Epithelial cell of prostate (primary cell): Measurements from ENCODE around the gene LENG1.

Source experiments
- DNase-seq: peaks from one replicate; pipeline ENCODE4 v3.0.0-alpha.2; 2011; ENCODE audit warnings: low read depth, low spot score
- H3K27ac ChIP-seq: fragments of 450-650 bp; 2 replicates; pipeline ENCODE4 v1.5.1; 2017; ENCODE audit warnings: mild to moderate bottlenecking

LENG1 gene

DNA sequence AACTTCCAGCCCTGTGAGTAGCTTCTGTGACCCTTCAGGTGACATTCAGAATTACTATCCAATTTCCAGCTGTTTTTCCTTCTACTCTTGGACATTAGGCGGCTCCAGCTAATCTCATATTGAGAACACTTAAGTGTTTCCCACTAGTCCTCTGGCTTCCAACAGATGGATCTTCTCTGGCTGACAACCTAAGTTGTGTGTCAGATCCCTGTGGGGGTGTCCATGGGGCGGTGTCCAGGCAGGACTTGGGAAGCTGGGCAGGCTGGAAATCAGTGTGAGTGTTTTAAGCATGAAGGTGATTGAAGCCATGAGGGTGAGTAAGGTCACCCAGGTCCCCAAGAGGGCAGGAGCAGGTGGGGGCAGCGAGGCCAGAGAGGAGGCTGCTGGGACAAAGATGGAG is 11.8 kb downstream of the LENG1 start:
- DNase-seq = no peak

DNA sequence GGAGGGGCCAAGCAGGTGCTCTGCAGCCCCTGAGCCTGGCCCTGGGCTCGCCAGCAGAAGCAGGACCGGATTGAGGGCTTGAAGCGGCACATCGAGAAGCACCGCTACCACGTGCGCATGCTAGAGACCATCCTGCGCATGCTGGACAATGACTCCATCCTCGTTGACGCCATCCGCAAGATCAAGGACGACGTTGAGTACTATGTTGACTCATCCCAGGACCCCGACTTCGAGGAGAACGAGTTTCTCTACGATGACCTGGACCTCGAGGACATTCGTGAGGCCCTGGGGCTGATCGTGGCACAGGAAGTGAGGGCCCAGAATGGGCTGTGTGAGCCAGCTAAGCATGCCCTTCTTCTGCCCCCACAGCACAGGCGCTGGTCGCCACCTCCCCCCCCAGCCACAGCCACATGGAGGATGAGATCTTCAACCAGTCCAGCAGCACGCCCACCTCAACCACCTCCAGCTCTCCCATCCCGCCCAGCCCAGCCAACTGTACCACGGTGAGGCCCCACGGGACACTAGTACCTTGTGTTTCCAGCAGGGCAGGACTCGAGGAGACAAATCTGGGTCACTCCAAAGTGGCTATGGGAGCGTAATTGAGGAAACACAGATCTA is 13.9 kb downstream of the LENG1 start:
- no peak for DNase-seq
- no peak overlapping the region for H3K27ac ChIP-seq

More for the DNA sequence above, 11.8 kb downstream of the LENG1 start:
- no peak overlapping the region for H3K27ac ChIP-seq

DNA sequence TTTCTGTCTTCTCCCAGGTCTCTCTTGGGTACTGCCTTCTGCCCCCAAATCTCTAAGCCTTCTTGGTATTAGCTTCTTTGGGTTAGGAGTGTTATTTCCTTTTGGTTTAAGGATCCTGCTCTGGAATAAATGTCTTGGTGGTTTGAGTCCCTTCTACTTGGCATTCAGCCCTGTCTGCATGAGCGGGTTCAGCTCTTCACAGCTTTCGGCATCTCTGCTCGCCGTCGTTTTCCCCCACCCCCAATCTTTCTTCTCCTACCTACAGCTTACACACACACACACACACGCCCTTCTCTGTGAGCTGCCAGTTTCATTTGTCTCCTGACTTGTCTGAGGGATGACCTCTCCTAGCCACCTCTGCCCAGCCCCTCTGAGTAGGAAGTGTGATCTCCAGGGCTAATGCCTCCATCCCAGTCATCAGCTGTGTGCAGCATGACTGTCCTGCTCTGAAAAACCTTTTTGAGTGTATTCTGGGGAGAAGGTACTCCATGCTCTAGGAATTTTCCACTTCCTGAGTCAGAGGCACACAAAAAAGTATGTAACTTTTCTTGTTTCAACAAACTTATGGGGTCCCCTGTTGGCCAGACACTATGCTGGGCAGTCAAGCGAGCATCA is 17.2 kb downstream of the LENG1 start:
- H3K27ac ChIP-seq = no peak overlapping the region
- DNase-seq = no peak

DNA sequence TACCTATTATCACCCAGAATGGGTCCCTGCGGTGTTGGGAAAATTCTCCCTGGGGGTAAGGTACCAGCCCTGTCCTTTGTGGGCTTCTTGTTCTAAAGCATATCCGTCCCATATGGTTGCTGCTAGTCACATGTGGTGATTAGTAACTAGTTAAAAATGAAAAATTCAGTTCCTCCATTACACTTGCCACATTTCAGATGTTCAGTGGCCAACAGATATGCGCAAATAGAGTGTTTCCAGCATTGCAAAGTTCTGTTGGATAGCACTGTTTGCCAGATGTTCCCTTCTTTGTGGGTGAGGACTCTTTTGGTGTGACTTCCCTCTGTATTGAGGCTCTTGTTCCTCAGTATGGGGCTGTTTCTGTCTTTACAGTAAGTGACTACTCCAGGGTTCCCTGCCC is 18.2 kb downstream of the LENG1 start:
- H3K27ac ChIP-seq = no peak overlapping the region
- no peak for DNase-seq

DNA sequence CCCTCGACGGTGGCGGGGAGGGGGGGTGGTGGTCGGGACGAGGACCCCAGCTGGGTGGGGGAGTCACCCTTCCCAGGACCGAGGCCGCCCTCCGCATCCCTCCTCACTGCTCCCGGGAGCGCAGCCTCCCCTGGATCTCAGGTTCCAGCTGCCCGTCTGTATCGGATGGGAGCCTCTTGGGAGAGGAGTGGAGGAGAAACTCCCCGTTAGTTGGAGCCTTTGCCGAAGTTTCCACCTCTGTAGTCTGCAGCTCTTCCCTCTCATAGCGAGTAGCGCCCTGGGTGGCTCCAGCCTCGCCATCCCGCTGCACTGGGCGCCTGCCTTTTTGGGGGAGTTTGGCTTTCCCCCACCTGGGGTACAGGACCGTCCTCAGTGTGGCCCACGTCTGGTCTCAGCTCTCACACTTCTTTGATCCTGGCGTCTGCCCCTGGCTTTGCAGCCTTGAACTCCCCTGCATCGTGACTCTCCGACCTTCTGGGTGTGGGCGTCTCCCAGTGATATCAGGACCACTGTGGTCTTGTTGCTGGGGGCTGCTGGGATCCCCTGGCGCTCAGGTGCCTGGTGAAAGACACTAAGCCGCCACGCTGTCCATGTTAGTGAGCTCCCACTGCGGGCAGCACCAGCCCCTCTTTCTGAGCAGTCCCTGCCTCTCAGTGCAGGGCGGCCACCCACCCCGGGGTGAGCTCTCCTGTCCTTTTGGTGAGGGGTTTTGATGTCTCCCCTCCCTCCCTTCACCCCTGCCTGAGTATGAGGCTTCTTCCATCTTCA is 20.8 kb downstream of the LENG1 start:
- H3K27ac ChIP-seq = peak overlapping the region; percentile 61
- no peak for DNase-seq

DNA sequence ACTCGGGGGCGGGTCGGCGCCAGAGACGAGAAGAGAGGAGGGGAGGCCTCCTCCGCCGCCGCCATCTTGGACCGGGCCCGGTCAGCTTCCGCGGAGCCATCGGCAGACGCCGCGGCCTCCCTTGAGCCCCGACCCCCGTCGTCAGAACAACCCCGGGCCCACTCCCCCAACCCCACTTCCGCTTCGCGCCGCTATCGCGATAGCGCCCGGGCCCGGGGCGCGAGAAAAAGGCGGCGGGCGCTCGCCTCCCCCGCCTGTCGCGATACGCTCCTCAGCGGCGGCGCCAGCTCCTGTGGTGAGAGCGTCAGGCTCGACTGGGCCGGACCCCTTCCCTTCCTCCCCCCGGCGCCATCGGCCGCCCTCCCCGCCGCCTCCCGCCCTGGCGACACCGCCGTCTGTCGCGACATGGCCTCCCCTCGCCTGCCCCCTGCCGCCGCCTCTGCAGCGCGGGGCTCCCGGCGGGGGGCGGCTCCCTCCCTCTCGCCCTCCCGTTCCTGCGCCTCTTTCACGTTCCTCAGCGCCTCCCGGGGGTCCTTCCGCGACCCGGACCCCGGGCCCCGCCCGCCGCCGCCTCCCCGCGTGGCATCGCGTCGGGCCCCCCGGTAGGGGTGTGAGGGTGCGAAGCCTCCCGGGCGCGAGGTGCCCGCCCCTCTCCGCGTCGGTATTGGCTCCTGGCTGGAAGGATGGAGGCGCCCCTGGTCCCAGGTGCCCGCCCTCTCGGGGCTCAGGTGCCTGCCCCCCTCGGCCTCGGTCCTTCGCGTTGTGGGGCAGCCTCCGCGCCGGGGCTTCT is 21.6 kb downstream of the LENG1 start, which contains the start of gene CNOT3:
TSS of gene CNOT3 (plus strand) at position 64 of the 790 bp plus-strand sequence. CDS start 5,217 bp downstream, outside the sequence.
- DNase-seq = no peak

DNA sequence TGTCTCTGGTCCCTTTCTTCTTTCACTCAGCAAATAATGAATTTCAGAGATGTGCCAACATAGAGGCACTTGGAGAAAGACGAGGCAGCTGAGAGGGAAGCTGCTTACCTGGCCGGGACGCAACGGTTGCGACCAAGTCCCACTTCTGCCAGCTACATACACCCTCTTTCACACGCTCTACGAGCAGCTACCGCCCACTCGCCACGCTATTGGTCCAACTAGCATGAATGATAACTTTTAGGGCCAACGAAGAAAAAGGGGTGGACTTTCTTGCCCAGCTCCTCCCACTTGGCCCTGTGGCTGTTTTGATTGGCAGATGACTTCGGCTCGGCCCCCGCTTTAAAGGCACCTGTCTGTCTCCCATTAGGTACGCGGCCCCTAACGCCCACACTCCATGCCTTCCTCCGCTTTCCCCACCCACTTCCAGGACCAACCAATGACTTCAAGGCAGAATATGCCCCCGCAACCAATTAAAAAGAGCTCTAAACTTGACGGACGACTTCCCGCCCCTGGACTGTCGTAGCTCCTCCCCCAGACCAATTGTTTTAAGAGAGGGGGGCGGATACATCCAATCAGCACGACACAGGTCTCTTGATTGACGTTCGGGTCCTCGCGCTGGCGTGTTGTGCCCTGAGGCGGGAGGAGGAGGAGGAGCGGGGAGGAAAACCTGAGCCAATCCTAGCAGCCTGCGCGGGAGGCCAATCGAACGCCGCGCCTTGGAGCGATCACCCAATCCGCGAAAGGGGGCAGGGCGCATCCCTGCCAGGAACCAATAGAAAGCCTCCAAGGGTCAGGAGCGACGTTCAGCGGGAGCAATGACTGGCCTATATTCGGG is 22.4 kb downstream of the LENG1 start:
- peak overlapping the region; percentile 61 for H3K27ac ChIP-seq
- DNase-seq = peak; percentile 100

More for the DNA sequence above, 21.6 kb downstream of the LENG1 start, which contains the start of gene CNOT3:
- peak within 1 kb of the TSS; percentile 61 for H3K27ac ChIP-seq

DNA sequence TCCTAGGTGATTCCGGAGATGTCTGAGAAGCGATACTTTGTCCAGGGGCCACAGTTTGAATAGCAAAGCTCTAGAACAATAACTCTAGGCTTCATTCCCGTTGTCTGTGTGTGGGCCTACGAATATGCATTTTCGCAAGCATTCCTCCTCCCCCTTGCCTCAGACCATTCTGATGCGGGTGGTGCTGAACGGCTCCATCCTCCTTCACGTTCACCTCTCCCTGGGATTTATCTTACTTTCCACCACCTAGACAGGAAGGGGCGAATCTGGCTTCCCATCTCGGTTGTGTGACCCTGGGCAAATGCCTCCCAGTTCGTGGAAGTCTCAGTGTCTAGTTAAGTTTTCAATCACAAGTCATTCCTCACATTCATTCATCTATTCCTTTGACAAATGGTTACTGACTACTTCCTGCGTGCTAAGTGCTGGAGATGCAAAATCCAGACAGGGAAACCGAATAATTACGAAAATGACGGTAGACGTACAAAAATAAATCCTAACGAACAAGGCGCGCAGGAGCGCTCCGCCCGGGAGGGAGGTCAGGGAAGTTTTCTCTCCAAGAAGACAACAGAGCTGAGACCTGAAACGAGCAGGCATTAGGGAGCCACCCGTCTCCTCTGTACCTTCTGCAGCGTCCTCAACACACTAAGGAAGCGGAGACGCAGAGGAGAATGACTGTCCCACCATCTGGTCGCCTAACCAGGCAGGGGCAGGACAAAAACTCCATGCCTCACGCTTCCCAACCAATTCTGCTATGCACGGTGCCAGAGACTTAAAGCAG is 23.2 kb downstream of the LENG1 start:
- H3K27ac ChIP-seq = peak overlapping the region; percentile 37
- no peak for DNase-seq

DNA sequence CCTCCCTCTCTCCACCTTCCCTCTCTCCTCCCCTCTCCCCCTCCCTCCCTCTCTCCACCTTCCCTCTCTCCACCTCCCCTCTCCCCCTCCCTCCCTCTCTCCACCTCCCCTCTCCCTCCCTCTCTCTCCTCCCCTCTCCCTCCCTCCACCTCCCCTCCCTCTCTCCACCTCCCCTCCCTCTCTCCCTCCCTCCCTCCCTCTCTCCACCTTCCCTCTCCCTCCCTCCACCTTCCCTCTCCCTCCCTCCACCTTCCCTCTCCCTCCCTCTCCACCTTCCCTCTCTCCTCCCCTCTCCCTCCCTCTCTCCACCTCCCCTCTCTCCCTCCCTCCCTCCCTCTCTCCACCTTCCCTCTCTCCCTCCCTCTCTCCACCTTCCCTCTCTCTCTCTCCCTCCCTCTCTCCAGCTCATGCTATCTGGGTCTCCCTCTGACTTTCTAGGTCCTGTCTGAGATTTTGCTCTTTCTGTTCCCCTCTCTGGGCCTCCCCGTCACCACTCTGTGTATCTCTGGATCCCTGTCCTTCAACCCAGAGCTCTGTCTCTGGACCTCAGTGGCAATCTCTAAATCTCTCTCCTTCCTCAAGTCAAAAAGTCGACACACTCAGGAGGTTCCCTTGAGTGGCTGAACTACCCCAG is 25.4 kb downstream of the LENG1 start:
- DNase-seq = no peak
- peak overlapping the region; percentile 40 for H3K27ac ChIP-seq

DNA sequence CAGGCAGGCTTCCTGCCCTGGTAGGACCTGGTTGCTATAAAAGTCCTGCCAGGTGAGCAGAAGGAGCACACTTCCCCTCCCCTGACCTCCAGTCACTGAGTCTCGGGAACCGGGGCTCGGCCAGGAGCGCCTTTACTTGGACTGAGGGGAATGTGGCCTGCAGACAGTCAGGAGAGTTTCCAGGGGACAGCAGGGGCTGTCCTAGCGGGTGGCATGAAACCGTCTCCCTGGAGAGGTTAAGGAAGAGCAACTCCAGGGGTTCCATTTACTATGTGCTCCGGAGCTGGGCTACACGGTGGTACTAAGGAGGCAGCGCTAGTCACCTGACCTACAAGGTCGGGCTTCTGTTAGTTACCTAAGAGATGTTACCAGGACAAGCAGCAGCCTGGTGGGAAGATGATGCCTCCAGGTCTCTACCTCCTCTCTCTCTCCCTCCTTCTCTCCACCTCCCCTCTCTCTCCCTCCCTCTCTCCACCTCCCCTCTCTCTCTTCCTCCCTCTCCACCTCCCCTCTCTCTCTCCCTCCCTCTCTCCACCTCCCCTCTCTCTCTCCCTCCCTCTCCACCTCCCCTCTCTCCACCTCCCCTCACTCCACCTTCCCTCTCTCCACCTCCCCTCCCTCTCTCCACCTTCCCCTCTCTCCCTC is 26.1 kb downstream of the LENG1 start:
- H3K27ac ChIP-seq = no peak overlapping the region
- peak; percentile 58 for DNase-seq

DNA sequence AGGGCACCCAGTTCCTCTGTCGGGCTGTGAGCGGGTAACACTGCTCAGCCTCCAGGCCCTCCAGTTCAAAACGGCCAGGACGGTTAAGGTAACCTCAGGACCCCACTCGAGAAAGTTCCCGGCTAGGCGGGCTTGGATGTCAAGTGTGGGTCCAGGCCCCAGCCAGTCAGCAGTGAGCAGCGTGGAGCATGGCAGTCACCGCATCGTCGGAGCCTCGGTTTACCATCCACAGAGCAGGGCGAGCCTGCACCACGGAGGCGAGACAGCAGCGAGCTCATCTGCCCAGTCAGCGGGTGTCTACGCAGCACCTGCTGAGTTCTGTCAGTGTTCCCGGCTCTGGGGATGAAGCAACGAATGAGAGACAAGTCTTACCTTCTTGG is 29.9 kb downstream of the LENG1 start:
- no peak overlapping the region for H3K27ac ChIP-seq
- no peak for DNase-seq

DNA sequence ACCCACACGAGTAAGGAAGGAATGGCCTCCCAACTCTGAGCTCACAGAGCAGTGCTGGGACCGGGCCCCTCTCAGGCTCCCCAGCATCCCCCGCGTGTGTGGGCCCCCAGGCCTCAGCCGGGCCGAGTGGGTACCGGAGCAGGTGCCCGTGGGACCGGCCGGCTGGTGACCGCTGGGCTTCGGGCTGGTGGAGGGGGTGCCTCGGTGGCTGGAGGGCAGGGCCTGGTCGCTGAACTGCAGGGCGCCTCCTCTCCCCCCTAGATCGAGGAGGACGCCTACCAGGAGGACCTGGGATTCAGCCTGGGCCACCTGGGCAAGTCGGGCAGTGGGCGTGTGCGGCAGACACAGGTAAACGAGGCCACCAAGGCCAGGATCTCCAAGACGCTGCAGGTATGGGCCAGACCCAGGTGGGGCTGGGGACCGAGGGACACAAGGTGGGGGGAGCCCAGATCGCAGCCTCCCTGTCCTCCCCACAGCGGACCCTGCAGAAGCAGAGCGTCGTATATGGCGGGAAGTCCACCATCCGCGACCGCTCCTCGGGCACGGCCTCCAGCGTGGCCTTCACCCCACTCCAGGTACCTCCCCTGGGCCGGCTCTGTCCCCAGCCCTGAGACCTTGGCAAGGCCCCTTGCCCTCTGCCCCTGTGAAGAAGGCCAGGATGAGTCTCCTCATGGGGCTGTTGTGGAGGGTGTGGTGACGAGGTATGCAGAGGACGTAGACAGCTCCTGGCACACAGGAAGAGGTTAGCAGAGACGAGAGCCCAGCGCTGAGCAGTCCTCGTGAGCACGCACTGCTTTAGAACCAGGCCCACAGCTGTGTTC is 30.5 kb downstream of the LENG1 start:
- DNase-seq = no peak
- no peak overlapping the region for H3K27ac ChIP-seq

DNA sequence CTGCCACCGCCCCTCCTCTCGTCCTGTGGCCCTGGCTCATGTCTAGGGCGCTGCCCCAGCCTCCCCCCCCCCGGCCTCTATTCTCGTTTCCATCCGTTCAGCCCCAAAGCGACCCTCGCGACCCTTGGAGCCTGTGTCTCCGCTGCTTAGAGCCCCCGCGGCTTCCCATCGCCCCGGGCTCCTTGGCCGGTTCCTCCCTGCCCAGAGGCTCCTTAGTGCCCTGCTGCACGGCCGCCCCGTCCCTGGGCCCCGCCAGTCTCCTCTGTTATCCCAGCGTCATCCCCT is 31.1 kb downstream of the LENG1 start:
- no peak overlapping the region for H3K27ac ChIP-seq
- no peak for DNase-seq

DNA sequence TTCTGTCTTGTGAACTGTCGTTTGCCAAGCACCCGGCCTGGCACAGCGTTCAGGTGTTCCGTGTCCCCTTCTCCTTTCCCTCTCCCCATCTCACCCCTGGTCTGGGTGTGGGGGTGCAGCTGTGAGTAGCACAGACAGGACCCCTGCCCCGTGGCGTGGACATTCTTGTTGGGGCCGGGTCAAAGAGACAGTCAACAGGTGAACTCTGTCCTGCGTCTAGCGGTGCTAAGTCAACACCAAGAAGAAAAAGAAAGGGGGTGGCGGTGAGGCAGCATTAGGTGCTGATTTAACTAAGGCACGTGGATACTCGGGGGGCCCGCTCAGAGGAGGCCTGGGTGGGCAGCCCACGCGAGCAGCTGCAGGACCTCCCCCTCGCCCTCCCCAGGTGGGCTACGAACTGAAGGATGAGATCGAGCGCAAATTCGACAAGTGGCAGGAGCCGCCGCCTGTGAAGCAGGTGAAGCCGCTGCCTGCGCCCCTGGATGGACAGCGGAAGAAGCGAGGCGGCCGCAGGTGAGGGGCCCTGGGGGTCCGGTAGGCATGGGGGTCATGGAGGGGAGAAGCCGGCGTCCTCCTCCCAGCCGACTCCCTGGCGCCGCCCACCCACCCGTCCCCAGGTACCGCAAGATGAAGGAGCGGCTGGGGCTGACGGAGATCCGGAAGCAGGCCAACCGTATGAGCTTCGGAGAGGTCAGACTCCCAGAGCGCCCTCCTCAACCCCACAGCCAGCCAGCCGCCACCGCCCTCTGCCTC is 31.7 kb downstream of the LENG1 start:
- H3K27ac ChIP-seq = no peak overlapping the region
- no peak for DNase-seq

DNA sequence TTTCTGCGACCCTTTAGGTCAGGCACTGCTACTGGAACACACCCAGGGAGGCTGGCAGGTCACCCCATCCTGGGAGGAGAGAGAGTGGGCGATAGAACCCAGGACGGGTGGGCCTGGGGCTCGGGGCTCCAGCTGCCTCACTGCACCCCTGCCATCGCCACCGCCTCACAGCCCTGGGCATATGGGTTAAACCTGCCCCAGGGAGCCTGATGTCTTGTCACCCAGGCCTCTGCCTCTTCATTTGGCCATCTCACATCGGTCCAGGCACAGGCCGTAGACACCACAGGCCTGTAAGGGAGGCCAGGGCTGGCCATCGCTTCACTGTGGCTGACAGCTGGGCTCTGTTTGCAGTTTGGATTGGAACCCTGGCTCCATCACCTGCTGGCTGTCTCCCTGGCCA is 33.8 kb downstream of the LENG1 start:
- H3K27ac ChIP-seq = no peak overlapping the region
- no peak for DNase-seq

DNA sequence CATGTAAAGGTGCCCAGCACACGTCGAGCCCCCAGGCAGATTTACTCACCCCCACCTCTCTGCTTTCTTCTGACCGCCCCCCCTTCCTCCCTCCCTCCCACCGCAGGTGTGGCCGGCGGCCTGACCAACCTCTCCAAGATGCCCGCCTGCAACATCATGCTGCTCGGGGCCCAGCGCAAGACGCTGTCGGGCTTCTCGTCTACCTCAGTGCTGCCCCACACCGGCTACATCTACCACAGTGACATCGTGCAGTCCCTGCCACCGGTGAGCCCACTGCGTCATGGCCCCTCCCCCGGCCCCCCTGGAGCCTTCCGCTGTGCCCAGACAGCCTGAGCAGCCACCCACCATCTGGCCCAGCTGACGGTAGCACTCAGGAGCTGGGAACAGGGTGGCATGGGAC is 35.1 kb downstream of the LENG1 start:
- DNase-seq = no peak
- no peak overlapping the region for H3K27ac ChIP-seq

DNA sequence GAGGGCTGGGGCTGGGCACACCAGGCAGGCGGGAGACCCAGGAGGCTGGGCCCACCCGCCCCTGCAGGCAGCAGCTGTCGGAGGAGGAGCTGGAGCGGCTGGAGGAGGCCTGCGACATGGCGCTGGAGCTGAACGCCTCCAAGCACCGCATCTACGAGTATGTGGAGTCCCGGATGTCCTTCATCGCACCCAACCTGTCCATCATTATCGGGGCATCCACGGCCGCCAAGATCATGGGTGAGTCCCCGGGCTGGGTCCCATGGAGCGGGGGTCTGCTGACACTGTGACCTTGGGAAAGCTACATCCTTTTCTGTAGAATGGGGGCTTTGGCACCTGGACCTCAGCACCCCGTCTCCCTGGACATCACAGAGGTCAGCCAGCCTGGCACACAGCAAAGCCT is 35.8 kb downstream of the LENG1 start:
- H3K27ac ChIP-seq = no peak overlapping the region
- DNase-seq = no peak
